PFSK-1 (cell line): ENCODE measurements around the gene CCDC90B.

Experiments
- FOXP2 ChIP-seq: optimal IDR thresholded peaks from 2 replicates; pipeline ENCODE3; 2011; ENCODE audit warnings: borderline replicate concordance, control low read depth, inconsistent platforms; ENCODE audit not compliant: insufficient read depth; ENCODE audit errors: extremely low read length, extremely low read depth
- POLR2AphosphoS5 ChIP-seq: IDR thresholded peaks from 2 replicates; pipeline ENCODE4 v1.6.1; 2012; ENCODE audit warnings: low read depth, mild to moderate bottlenecking, control low read depth, low read length, moderate library complexity
- REST ChIP-seq, 2 experiments: IDR thresholded peaks; 2 replicates each; pipeline versions ENCODE4 v1.6.1 to v1.8.0; 2011 to 2012; ENCODE audit warnings: low read depth in 2 of 2, low read length in 2 of 2, control low read depth in 1 of 2, inconsistent platforms in 1 of 2, mild to moderate bottlenecking in 1 of 2, moderate library complexity in 1 of 2; ENCODE audit not compliant: insufficient read depth in 1 of 2
- SIN3A ChIP-seq: IDR thresholded peaks from 2 replicates; pipeline ENCODE4 v1.6.1; 2012; ENCODE audit warnings: mild to moderate bottlenecking, low read length, moderate library complexity, borderline replicate concordance; ENCODE audit not compliant: insufficient read depth
- TAF1 ChIP-seq: IDR thresholded peaks from 2 replicates; pipeline ENCODE4 v1.6.1; 2012; ENCODE audit warnings: low read length, control low read depth, borderline replicate concordance; ENCODE audit not compliant: insufficient read depth

GRCh38 chr11:83257761-83258168 lies 28.4 kb downstream of the CCDC90B start:
- TF ChIP-seq SIN3A: no peak
- TF ChIP-seq TAF1: no peak
- TF ChIP-seq REST (IDR thresholded peaks at IDR 0.05; ENCODE audit: insufficient read depth in 1 of 2, low read depth in 2 of 2, low read length in 2 of 2): no peak
- TF ChIP-seq POLR2AphosphoS5: no peak
- no peak for TF ChIP-seq FOXP2
